Activated CD8-positive, alpha-beta memory T cell treated with anti-CD3 and anti-CD28 coated beads, Interleukin-2, amount 50 U/mL, for 1 hour (primary cell): ENCODE measurements around the gene ZNF274.
"Not testable (repeated sequence)": the region's sequence is repeated elsewhere in the genome, so short reads cannot be mapped to it uniquely, and the experiment has no call there.

Source experiments
- DNase-seq: peaks from one replicate; pipeline ENCODE4 v3.0.0-alpha.2; 2020; ENCODE audit errors: extremely low read depth

ZNF274 gene

GRCh38 chr19:58212336-58213074, 29.6 kb downstream of the ZNF274 start:
- DNase-seq = no peak

GRCh38 chr19:58213075-58213369, 30.2 kb downstream of the ZNF274 start:
- DNase-seq = no peak

- no peak for DNase-seq
These were observed 34.2 kb downstream of the ZNF274 start for GRCh38 chr19:58217069-58217481.

GRCh38 chr19:58217607-58218391, 34.9 kb downstream of the ZNF274 start:
- no peak for DNase-seq

- DNase-seq = no peak
These were observed 36.0 kb downstream of the ZNF274 start for GRCh38 chr19:58218899-58219298.

- DNase-seq = no peak
These were observed 45.2 kb downstream of the ZNF274 start for GRCh38 chr19:58227964-58228584.

GRCh38 chr19:58228585-58229254, 45.9 kb downstream of the ZNF274 start, which contains the start of gene ZNF544:
Gene ZNF544 (plus strand): TSS chr19:58228914. CDS start chr19:58244024, 15,110 bp downstream.
- DNase-seq = no peak

GRCh38 chr19:58229255-58229639, 46.4 kb downstream of the ZNF274 start:
- no peak for DNase-seq

- DNase-seq = no peak
These were observed 54.5 kb downstream of the ZNF274 start for GRCh38 chr19:58237324-58237723.

- DNase-seq = no peak
These were observed 60.5 kb downstream of the ZNF274 start for GRCh38 chr19:58243351-58243750.

GRCh38 chr19:58248886-58249285, 66.0 kb downstream of the ZNF274 start:
- no peak for DNase-seq

GRCh38 chr19:58252102-58252685, 69.3 kb downstream of the ZNF274 start:
- DNase-seq = no peak

GRCh38 chr19:58258259-58258658, 75.4 kb downstream of the ZNF274 start:
- DNase-seq = not testable (repeated sequence)

- no peak for DNase-seq
These were observed 78.7 kb downstream of the ZNF274 start for GRCh38 chr19:58261600-58261967.

- no peak for DNase-seq
These were observed 79.4 kb downstream of the ZNF274 start for GRCh38 chr19:58261968-58262921.

GRCh38 chr19:58262922-58263296, 80.0 kb downstream of the ZNF274 start:
- DNase-seq = no peak
